Fibroblast of lung (primary cell): Measurements from ENCODE around the gene CEP128.

ENCODE experiments used
- CTCF ChIP-seq, 2 donors: IDR thresholded peaks in 1 of 2; conservative IDR thresholded peaks in 1 of 2; 1 replicate in 1 of 2; 2 replicates in 1 of 2; pipeline ENCODE4 v1.5.1; 2011 to 2012; ENCODE audit warnings: low read length in 2 of 2, control low read depth in 1 of 2, inconsistent platforms in 1 of 2, low read depth in 1 of 2, mild to moderate bottlenecking in 1 of 2
- EZH2 ChIP-seq: IDR thresholded peaks from 2 replicates; pipeline ENCODE4 v1.5.1; 2012; ENCODE audit warnings: low read length, control low read depth, mild to moderate bottlenecking; ENCODE audit errors: missing control alignments

GRCh38 chr14:80751285-80751684 is 190.3 kb downstream of the CEP128 start:
- TF ChIP-seq CTCF (conservative IDR thresholded peaks at IDR 0.05 in 1 of 2, IDR thresholded peaks at IDR 0.05 in 1 of 2; ENCODE audit: low read depth in 1 of 2, low read length in 2 of 2) (no peak), EZH2 (no peak)
